IMR-90 (cell line): ENCODE results near the gene ALKBH7. TPM values are rescaled to one million over a fixed set of nuclear protein-coding genes. Genes with fewer than 3 reads are reported as not detected.

Source experiments
- ATAC-seq: fragments of 200-7000 bp; cut with Tn5 transposase; 2 replicates; pipeline ENCODE4 v1.9.1; 2020; ENCODE audit warnings: low read depth, mild to moderate bottlenecking, moderate library complexity
- BruUV-seq: library from RNA; stranded (reverse); fragments of 400-500 nt; replicated peaks from 2 replicates; lab custom pipeline; 2021; lab: Mats Ljungman, UMichigan
- CTCF ChIA-PET: fragments of 300-600 bp; formaldehyde crosslinking; extraction: SDS; loops from one replicate; lab custom pipeline; 2021; ENCODE audit warnings: antibody characterized with exemption; lab: Yijun Ruan, JAX
- POLR2A ChIA-PET: fragments of 300-600 bp; sonication (Branson Sonifier 250); formaldehyde crosslinking; loops from one replicate; lab custom pipeline; 2022; ENCODE audit warnings: antibody characterized with exemption; ENCODE audit not compliant: unreplicated experiment; lab: Charles Lee
- DNase-seq: peaks from one replicate; pipeline ENCODE4 v3.0.0; 2013
- H2AFZ ChIP-seq: replicated peaks from 2 replicates; pipeline ENCODE3; 2013; ENCODE audit warnings: low read length, mild to moderate bottlenecking; ENCODE audit not compliant: poor library complexity
- H2AK5ac ChIP-seq: 2 replicates; pipeline ENCODE4 v1.6.1; 2013; ENCODE audit warnings: low read depth, low read length, inconsistent platforms
- H2AK9ac ChIP-seq: replicated peaks from 2 replicates; pipeline ENCODE3; 2013; ENCODE audit warnings: mild to moderate bottlenecking, low read depth, low read length, moderate library complexity; ENCODE audit not compliant: poor library complexity
- H2BK120ac ChIP-seq: 2 replicates; pipeline ENCODE4 v1.6.1; 2013; ENCODE audit warnings: low read depth, low read length, inconsistent platforms
- H2BK15ac ChIP-seq: 3 replicates; pipeline ENCODE4 v1.6.1; 2013; ENCODE audit warnings: low read depth, low read length, inconsistent platforms
- H2BK20ac ChIP-seq: 2 replicates; pipeline ENCODE4 v1.6.1; 2013; ENCODE audit warnings: low read depth, mild to moderate bottlenecking, inconsistent platforms, low read length, moderate library complexity
- H2BK5ac ChIP-seq: 2 replicates; pipeline ENCODE4 v1.6.1; 2013; ENCODE audit warnings: mild to moderate bottlenecking, low read depth, low read length, inconsistent platforms; ENCODE audit not compliant: poor library complexity, severe bottlenecking
- H3K14ac ChIP-seq: replicated peaks from 2 replicates; pipeline ENCODE4 v1.6.1; 2013; ENCODE audit warnings: low read depth, low read length, inconsistent platforms
- H3K18ac ChIP-seq: 2 replicates; pipeline ENCODE4 v1.6.1; 2013; ENCODE audit warnings: low read depth, low read length, control low read depth
- H3K23ac ChIP-seq: 2 replicates; pipeline ENCODE4 v1.6.1; 2013; ENCODE audit warnings: low read depth, low read length, inconsistent platforms
- H3K27ac ChIP-seq: 2 replicates; pipeline ENCODE4 v1.5.1; 2013; ENCODE audit warnings: mild to moderate bottlenecking, control low read depth, low read length; ENCODE audit not compliant: insufficient read depth
- H3K27me3 ChIP-seq: 2 replicates; pipeline ENCODE4 v1.6.1; 2013; ENCODE audit warnings: low read length; ENCODE audit not compliant: control insufficient read depth, insufficient read depth
- H3K36me3 ChIP-seq: 2 replicates; pipeline ENCODE4 v1.6.1; 2013; ENCODE audit warnings: low read length, mixed read lengths; ENCODE audit not compliant: control insufficient read depth, insufficient read depth
- H3K4ac ChIP-seq: 2 replicates; pipeline ENCODE4 v1.6.1; 2013; ENCODE audit warnings: low read depth, low read length, inconsistent platforms
- H3K4me1 ChIP-seq: 2 replicates; pipeline ENCODE4 v1.6.1; 2013; ENCODE audit warnings: low read length, mixed read lengths; ENCODE audit not compliant: control insufficient read depth, insufficient read depth
- H3K4me2 ChIP-seq: 2 replicates; pipeline ENCODE4 v1.6.1; 2013; ENCODE audit warnings: low read depth, mild to moderate bottlenecking, control low read depth, low read length, moderate library complexity
- H3K4me3 ChIP-seq: 2 replicates; pipeline ENCODE4 v1.5.1; 2013; ENCODE audit warnings: low read depth, mild to moderate bottlenecking, control low read depth, low read length, moderate library complexity; ENCODE audit not compliant: insufficient read depth
- H3K56ac ChIP-seq: 2 replicates; pipeline ENCODE4 v1.6.1; 2013; ENCODE audit warnings: low read length, inconsistent platforms; ENCODE audit not compliant: insufficient read depth; ENCODE audit errors: extremely low read depth
- H3K79me1 ChIP-seq, 2 experiments: 2 replicates each; pipeline ENCODE4 v1.6.1; 2013; ENCODE audit warnings: low read length in 2 of 2, inconsistent platforms in 1 of 2, low read depth in 1 of 2
- H3K9ac ChIP-seq: 2 replicates; pipeline ENCODE4 v1.6.1; 2013; ENCODE audit warnings: low read depth, low read length, control low read depth
- H3K9me1 ChIP-seq: 2 replicates; pipeline ENCODE4 v1.6.1; 2013; ENCODE audit warnings: low read length, inconsistent platforms; ENCODE audit not compliant: insufficient read depth
- H3K9me3 ChIP-seq: 2 replicates; pipeline ENCODE4 v1.6.1; 2013; ENCODE audit warnings: low read length; ENCODE audit not compliant: control insufficient read depth, insufficient read depth
- H4K20me1 ChIP-seq: 2 replicates; pipeline ENCODE4 v1.6.1; 2013; ENCODE audit warnings: low read length, inconsistent platforms; ENCODE audit not compliant: insufficient read depth
- H4K5ac ChIP-seq: 2 replicates; pipeline ENCODE4 v1.6.1; 2013; ENCODE audit warnings: mild to moderate bottlenecking, low read depth, low read length, control low read depth
- H4K8ac ChIP-seq, 2 experiments: 2 replicates each; pipeline ENCODE4 v1.6.1; 2013; ENCODE audit warnings: low read depth in 2 of 2, low read length in 2 of 2, control low read depth in 1 of 2, inconsistent platforms in 1 of 2
- H4K91ac ChIP-seq: 2 replicates; pipeline ENCODE4 v1.6.1; 2013; ENCODE audit warnings: low read depth, low read length, inconsistent platforms; ENCODE audit not compliant: insufficient read depth
- CHD1 ChIP-seq: IDR thresholded peaks from 2 replicates; pipeline ENCODE4 v1.6.1; 2012; ENCODE audit warnings: low read depth, low read length, improper control_type of control experiment
- MXI1 ChIP-seq: IDR thresholded peaks from 2 replicates; pipeline ENCODE4 v1.6.1; 2012; ENCODE audit warnings: low read depth, mild to moderate bottlenecking, low read length, moderate library complexity, borderline replicate concordance
- POLR2A ChIP-seq: IDR thresholded peaks from 2 replicates; pipeline ENCODE4 v1.6.1; 2012; ENCODE audit warnings: mild to moderate bottlenecking, low read depth, low read length
- RCOR1 ChIP-seq: IDR thresholded peaks from 2 replicates; pipeline ENCODE4 v1.6.1; 2012; ENCODE audit warnings: mild to moderate bottlenecking, low read length, improper control_type of control experiment; ENCODE audit not compliant: insufficient replicate concordance
- RFX5 ChIP-seq: IDR thresholded peaks from 2 replicates; pipeline ENCODE4 v1.8.0; 2012; ENCODE audit warnings: low read depth, mild to moderate bottlenecking, low read length, moderate library complexity
- WGBS, 2 experiments: methylation state at CpG; one replicate each; pipeline versions ENCODE4 v1.1.5 to v1.1.7; 2013; ENCODE audit warnings: missing lambda C conversion rate in 2 of 2; ENCODE audit not compliant: insufficient read length in 1 of 2; ENCODE audit errors: extremely low coverage in 2 of 2; 5-methylcytosine and 5-hydroxymethylcytosine counted together
- dilution Hi-C: fragments of 300-500 bp; cut with HindIII; formaldehyde crosslinking; loops from one replicate; pipeline ENCODE4 v1.14.3; 2018; ENCODE audit warnings: low sequenced_read_pairs; ENCODE audit not compliant: unreplicated experiment
- in situ Hi-C: fragments of 300-500 bp; cut with MboI; formaldehyde crosslinking; loops from 3 replicates; pipeline ENCODE4 v1.14.3; 2019; ENCODE audit warnings: low sequenced_read_pairs, inconsistent platforms, mixed read lengths
- intact Hi-C: fragments of 100-400 bp; cut with micrococcal nuclease; formaldehyde crosslinking; loops from 2 replicates; pipeline ENCODE4 v1.10.0; 2022
- polyA plus RNA-seq, 3 experiments: library from polyadenylated mRNA; depleted of rRNA; stranded (reverse); fragments of >200 nt; gene quantifications; 2 replicates each; pipeline ENCODE4 v1.2.3, GENCODE V29; 2012; ENCODE audit warnings: low replicate concordance in 1 of 3
- total RNA-seq: library from RNA; depleted of rRNA; stranded (reverse); fragments of >200 nt; gene quantifications from 2 replicates; pipeline ENCODE4 v1.2.3, GENCODE V29; 2012
- TF ChIP-seq, protein P1 (sequence below): fragments of 150-350 bp; IDR thresholded peaks from 2 replicates; pipeline ENCODE4 v1.6.1; 2016; ENCODE audit warnings: low read depth, mild to moderate bottlenecking, low read length, moderate library complexity, borderline replicate concordance
- TF ChIP-seq, protein P2 (sequence below): fragments of 150-350 bp; IDR thresholded peaks from 2 replicates; pipeline ENCODE4 v1.6.1; 2017; ENCODE audit warnings: mild to moderate bottlenecking, antibody characterized with exemption, low read length, low read depth

Gene ALKBH7
- total and polyA plus RNA-seq, 2 of the 4 experiments (the other 2 are of a cell fraction): 9.3 to 22.5 TPM

DNA sequence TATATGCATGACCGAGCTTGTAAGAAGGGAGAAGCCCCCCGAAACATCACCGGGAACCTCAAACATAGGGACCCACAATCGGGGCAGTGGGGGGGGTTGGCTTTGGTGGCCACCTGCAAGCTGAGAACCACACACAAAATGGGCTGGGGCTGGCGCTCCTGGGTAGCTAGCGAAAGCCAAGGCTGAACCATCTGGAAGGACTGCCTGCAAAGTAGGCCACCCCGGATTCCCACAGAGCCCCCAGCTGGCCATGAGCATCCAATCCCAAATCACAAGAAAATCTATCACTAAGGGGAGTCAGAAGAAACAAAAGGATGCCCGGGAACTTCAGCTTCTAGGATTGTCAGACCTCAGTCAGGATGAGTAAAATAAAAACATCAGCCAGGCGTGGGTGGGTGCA, 5.9 kb downstream of the ALKBH7 start:
- peaks cover 7% of the 10 kb centered on the region; the same call in 1 of the 2 replicates for H3K9me3 ChIP-seq
- no peak for TF ChIP-seq MXI1
- TF ChIP-seq, protein P1, sequence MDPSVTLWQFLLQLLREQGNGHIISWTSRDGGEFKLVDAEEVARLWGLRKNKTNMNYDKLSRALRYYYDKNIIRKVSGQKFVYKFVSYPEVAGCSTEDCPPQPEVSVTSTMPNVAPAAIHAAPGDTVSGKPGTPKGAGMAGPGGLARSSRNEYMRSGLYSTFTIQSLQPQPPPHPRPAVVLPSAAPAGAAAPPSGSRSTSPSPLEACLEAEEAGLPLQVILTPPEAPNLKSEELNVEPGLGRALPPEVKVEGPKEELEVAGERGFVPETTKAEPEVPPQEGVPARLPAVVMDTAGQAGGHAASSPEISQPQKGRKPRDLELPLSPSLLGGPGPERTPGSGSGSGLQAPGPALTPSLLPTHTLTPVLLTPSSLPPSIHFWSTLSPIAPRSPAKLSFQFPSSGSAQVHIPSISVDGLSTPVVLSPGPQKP: no peak
- no peak for TF ChIP-seq CHD1
- TF ChIP-seq RFX5: no peak
- no peak for TF ChIP-seq RCOR1
- TF ChIP-seq, protein P2, sequence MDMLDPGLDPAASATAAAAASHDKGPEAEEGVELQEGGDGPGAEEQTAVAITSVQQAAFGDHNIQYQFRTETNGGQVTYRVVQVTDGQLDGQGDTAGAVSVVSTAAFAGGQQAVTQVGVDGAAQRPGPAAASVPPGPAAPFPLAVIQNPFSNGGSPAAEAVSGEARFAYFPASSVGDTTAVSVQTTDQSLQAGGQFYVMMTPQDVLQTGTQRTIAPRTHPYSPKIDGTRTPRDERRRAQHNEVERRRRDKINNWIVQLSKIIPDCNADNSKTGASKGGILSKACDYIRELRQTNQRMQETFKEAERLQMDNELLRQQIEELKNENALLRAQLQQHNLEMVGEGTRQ: no peak
- TF ChIP-seq POLR2A: no peak
- no peaks in the 10 kb centered on the region for H4K20me1 ChIP-seq
- H3K36me3 ChIP-seq: peaks cover 43% of the 10 kb centered on the region
- H2BK120ac ChIP-seq: no peak overlapping the region
- peaks cover 7 to 13% of the 10 kb centered on the region in 2 experiments; a peak in 3 of 4 replicates for H3K79me1 ChIP-seq
- dilution Hi-C loops (no loop called here), intact Hi-C loops (no loop called here), in situ Hi-C loops (no loop called here)
- CTCF ChIA-PET: interaction anchor here (0.6 kb wide), 1 partner anchor 393 kb away, joined by 4 read pairs; no protein-coding TSS in a partner anchor
- H3K9ac ChIP-seq: no peak overlapping the region
- no peak overlapping the region for H2BK20ac ChIP-seq
- H2AK5ac ChIP-seq: no peak overlapping the region
- H3K9me1 ChIP-seq: peaks cover 10% of the 10 kb centered on the region
- no peak overlapping the region for H3K27ac ChIP-seq
- H3K23ac ChIP-seq: no peak overlapping the region
- no peak overlapping the region for H4K8ac ChIP-seq
- H3K4me1 ChIP-seq: peaks cover 11% of the 10 kb centered on the region
- H3K27me3 ChIP-seq: no peaks in the 10 kb centered on the region
- peak overlapping the region; percentile 72 for H2AK9ac ChIP-seq
- no peak overlapping the region for H3K4me3 ChIP-seq
- no peak overlapping the region for H4K91ac ChIP-seq
- H3K4me2 ChIP-seq: no peak overlapping the region
- no peak overlapping the region for H3K14ac ChIP-seq
- no peak overlapping the region for H3K18ac ChIP-seq
- no peak overlapping the region for H2AFZ ChIP-seq
- POLR2A ChIA-PET: no interaction called here
- no TSS peak for BruUV-seq
- H3K56ac ChIP-seq: no peak overlapping the region
- H2BK5ac ChIP-seq: no peak overlapping the region
- H2BK15ac ChIP-seq: no peak overlapping the region
- no peak overlapping the region for H3K4ac ChIP-seq
- no CpG with 5 or more reads among the region's 9 CpGs for WGBS, 2 experiments
- ATAC-seq: no peak
- no peak for DNase-seq
- no peak overlapping the region for H4K5ac ChIP-seq
